Measurements from ENCODE around the gene CRYBA4. TPM values are rescaled to one million over a fixed set of nuclear protein-coding genes. Genes with fewer than 3 reads are reported as not detected.

CRYBA4 gene
- total and polyA plus RNA-seq, 2 experiments from 2014 or later, result 1.5 TPM; not detected in 1

DNA sequence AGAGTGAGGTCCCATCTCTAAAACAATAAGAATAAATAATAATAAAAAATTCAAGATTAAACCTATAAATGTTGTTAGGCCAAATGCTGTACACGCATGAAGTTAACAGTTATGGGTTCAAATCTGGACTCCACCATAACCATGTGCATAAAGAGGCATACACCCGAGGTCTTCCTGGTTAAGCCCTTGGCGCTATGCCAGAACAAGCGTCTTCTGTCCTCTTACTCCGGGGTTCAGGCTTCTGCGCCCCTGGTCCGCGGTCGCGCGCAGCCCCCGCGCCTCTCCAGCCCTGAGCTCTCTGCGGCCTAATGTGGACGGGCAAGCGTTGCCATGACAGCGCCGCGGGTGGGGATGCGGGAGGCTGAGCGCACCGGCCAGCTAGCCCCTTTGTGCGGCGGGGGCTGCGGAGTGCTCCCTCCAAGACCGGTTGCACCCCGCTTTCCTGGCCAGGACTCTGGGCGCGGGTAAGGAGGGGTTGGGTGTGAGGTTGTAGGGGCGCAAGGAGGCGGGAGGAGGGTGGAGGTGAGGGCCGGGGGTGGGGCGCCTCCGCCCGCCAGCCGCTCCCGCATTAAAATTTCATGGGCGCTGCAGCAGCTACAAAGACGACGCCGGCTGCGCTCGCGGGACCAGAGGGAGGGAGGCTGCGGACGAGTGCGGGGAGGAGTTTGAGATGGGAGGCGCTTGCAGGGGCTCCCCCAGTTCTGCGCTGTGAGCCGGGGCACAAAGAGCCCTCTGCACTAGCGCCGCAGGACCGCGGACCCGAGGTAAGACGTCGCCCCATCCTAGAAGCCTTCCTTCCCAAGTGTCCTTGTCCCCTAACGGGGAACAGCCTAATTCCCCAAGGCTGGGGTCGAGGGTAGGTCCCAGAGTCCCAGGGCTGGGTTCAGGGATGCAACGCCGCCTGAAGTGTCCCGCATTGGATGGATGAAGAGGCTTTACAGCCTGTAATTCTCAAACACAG lies 35.4 kb downstream of the CRYBA4 start, which contains the start of gene MIAT:
TSS of gene MIAT (plus strand) at position 698 of the 961 bp plus-strand sequence.
- DNase-seq (ENCODE audit: low spot score) (peak; percentile 90), ATAC-seq (peak; percentile 66)
- Mint-ChIP-seq H3K27me3 (ENCODE audit: insufficient read depth, low read depth, poor library complexity) (peaks cover 5% of the 10 kb centered on the region), H3K36me3 (ENCODE audit: low read depth) (peaks cover 7% of the 10 kb centered on the region), H3K4me1 (peaks cover 29% of the 10 kb centered on the region), H3K4me3 (peak within 1 kb of the TSS; percentile 90), H3K9me3 (no peaks in the 10 kb centered on the region), H3K27ac (peak within 1 kb of the TSS; percentile 40; the same call in 1 of the 2 replicates)
- Histone ChIP-seq H3K4me2 (peak within 1 kb of the TSS; percentile 99), H3K27ac (ENCODE audit: low read depth) (peak within 1 kb of the TSS; percentile 33), H3K9me2 (ENCODE audit: insufficient read depth) (no peaks in the 10 kb centered on the region), H3K4me3 (peak within 1 kb of the TSS; percentile 99), H4K20me1 (replicated peaks; ENCODE audit: insufficient read depth) (0 out of 2 replicates have a peak, but pooled peaks cover 1% of the 10 kb centered on the region), H3F3A (replicated peaks; ENCODE audit: low read depth) (peaks cover 5% of the 10 kb centered on the region; the same call in 1 of the 2 replicates), H3K4me1 (ENCODE audit: insufficient read depth) (peaks cover 22% of the 10 kb centered on the region), H3K36me3 (ENCODE audit: insufficient read depth) (no peaks in the 10 kb centered on the region), H2AFZ (peak within 1 kb of the TSS; percentile 90), H3K79me2 (replicated peaks; ENCODE audit: insufficient read depth) (peaks cover 36% of the 10 kb centered on the region), H3K27me3 (ENCODE audit: insufficient read depth) (peaks cover 12% of the 10 kb centered on the region)
- TF ChIP-seq POLR2AphosphoS5 (IDR thresholded peaks at IDR 0.05; ENCODE audit: low read depth), result peak; percentile 38; the same call in 1 of the 2 replicates
- TF ChIP-seq, protein P1, sequence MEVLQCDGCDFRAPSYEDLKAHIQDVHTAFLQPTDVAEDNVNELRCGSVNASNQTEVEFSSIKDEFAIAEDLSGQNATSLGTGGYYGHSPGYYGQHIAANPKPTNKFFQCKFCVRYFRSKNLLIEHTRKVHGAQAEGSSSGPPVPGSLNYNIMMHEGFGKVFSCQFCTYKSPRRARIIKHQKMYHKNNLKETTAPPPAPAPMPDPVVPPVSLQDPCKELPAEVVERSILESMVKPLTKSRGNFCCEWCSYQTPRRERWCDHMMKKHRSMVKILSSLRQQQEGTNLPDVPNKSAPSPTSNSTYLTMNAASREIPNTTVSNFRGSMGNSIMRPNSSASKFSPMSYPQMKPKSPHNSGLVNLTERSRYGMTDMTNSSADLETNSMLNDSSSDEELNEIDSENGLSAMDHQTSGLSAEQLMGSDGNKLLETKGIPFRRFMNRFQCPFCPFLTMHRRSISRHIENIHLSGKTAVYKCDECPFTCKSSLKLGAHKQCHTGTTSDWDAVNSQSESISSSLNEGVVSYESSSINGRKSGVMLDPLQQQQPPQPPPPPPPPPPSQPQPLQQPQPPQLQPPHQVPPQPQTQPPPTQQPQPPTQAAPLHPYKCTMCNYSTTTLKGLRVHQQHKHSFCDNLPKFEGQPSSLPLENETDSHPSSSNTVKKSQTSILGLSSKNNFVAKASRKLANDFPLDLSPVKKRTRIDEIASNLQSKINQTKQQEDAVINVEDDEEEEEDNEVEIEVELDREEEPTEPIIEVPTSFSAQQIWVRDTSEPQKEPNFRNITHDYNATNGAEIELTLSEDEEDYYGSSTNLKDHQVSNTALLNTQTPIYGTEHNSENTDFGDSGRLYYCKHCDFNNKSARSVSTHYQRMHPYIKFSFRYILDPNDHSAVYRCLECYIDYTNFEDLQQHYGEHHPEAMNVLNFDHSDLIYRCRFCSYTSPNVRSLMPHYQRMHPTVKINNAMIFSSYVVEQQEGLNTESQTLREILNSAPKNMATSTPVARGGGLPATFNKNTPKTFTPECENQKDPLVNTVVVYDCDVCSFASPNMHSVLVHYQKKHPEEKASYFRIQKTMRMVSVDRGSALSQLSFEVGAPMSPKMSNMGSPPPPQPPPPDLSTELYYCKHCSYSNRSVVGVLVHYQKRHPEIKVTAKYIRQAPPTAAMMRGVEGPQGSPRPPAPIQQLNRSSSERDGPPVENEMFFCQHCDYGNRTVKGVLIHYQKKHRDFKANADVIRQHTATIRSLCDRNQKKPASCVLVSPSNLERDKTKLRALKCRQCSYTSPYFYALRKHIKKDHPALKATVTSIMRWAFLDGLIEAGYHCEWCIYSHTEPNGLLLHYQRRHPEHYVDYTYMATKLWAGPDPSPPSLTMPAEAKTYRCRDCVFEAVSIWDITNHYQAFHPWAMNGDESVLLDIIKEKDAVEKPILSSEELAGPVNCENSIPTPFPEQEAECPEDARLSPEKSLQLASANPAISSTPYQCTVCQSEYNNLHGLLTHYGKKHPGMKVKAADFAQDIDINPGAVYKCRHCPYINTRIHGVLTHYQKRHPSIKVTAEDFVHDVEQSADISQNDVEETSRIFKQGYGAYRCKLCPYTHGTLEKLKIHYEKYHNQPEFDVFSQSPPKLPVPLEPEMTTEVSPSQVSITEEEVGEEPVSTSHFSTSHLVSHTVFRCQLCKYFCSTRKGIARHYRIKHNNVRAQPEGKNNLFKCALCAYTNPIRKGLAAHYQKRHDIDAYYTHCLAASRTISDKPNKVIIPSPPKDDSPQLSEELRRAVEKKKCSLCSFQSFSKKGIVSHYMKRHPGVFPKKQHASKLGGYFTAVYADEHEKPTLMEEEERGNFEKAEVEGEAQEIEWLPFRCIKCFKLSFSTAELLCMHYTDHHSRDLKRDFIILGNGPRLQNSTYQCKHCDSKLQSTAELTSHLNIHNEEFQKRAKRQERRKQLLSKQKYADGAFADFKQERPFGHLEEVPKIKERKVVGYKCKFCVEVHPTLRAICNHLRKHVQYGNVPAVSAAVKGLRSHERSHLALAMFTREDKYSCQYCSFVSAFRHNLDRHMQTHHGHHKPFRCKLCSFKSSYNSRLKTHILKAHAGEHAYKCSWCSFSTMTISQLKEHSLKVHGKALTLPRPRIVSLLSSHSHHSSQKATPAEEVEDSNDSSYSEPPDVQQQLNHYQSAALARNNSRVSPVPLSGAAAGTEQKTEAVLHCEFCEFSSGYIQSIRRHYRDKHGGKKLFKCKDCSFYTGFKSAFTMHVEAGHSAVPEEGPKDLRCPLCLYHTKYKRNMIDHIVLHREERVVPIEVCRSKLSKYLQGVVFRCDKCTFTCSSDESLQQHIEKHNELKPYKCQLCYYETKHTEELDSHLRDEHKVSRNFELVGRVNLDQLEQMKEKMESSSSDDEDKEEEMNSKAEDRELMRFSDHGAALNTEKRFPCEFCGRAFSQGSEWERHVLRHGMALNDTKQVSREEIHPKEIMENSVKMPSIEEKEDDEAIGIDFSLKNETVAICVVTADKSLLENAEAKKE (CRISPR knock-in tag; IDR thresholded peaks at IDR 0.05), result no peak

DNA sequence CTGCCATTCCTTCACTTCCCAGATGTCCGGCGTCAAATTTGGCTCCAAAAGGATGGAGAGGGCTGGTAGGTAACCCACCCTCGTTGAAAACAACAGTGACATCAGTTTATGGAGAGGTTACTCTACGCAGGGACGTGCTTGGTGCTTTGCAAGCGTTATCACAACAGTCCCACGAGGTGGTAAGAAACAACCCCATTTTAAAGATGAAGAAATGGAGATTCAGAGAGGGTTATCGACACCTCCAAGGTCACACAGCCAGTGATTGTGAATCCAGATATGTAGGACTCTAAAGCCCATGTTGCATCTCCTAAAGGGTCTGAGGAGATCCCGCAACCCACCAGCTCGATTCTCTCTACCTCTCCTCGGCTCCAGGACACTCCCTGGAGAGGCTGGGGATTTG lies 36.4 kb downstream of the CRYBA4 start:
- H3K4me3 Mint-ChIP-seq, result peak overlapping the region; percentile 90
- peak overlapping the region; percentile 33; the same call in 1 of the 2 replicates for H3K27ac ChIP-seq (ENCODE audit: low read depth)
- H3K27me3 Mint-ChIP-seq (ENCODE audit: insufficient read depth, low read depth, poor library complexity), result peaks cover 6% of the 10 kb centered on the region

More for the DNA sequence above, 36.4 kb downstream of the CRYBA4 start:
- H3K27me3 ChIP-seq (ENCODE audit: insufficient read depth), result peaks cover 12% of the 10 kb centered on the region
- H3K36me3 ChIP-seq (ENCODE audit: insufficient read depth), result 0 out of 2 replicates have a peak, but pooled peaks cover 1% of the 10 kb centered on the region
- peak overlapping the region; percentile 99 for H3K4me3 ChIP-seq
- H3K4me2 ChIP-seq, result peak overlapping the region; percentile 99
- Mint-ChIP-seq H3K27ac (peak overlapping the region; percentile 40; the same call in 1 of the 2 replicates), H3K9me3 (no peaks in the 10 kb centered on the region), H3K4me1 (peaks cover 27% of the 10 kb centered on the region), H3K36me3 (ENCODE audit: low read depth) (peaks cover 17% of the 10 kb centered on the region)
- H4K20me1 ChIP-seq (replicated peaks; ENCODE audit: insufficient read depth), result peaks cover 7% of the 10 kb centered on the region; the same call in 1 of the 2 replicates
- ATAC-seq (peak; percentile 8; the same call in 2 of the 3 replicates), DNase-seq (ENCODE audit: low spot score) (no peak)
- H3K9me2 ChIP-seq (ENCODE audit: insufficient read depth), result no peaks in the 10 kb centered on the region
- H2AFZ ChIP-seq, result no peak overlapping the region
- TF ChIP-seq EZH2phosphoT487 (IDR thresholded peaks at IDR 0.05; ENCODE audit: unreplicated experiment) (no peak), CREB1 (CRISPR knock-in tag; IDR thresholded peaks at IDR 0.05; ENCODE audit: low read depth) (no peak)
- TF ChIP-seq, protein P2, sequence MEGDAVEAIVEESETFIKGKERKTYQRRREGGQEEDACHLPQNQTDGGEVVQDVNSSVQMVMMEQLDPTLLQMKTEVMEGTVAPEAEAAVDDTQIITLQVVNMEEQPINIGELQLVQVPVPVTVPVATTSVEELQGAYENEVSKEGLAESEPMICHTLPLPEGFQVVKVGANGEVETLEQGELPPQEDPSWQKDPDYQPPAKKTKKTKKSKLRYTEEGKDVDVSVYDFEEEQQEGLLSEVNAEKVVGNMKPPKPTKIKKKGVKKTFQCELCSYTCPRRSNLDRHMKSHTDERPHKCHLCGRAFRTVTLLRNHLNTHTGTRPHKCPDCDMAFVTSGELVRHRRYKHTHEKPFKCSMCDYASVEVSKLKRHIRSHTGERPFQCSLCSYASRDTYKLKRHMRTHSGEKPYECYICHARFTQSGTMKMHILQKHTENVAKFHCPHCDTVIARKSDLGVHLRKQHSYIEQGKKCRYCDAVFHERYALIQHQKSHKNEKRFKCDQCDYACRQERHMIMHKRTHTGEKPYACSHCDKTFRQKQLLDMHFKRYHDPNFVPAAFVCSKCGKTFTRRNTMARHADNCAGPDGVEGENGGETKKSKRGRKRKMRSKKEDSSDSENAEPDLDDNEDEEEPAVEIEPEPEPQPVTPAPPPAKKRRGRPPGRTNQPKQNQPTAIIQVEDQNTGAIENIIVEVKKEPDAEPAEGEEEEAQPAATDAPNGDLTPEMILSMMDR (conservative IDR thresholded peaks at IDR 0.05; ENCODE audit: low read depth in 2 of 2), result no peak
- TF ChIP-seq, protein P3, sequence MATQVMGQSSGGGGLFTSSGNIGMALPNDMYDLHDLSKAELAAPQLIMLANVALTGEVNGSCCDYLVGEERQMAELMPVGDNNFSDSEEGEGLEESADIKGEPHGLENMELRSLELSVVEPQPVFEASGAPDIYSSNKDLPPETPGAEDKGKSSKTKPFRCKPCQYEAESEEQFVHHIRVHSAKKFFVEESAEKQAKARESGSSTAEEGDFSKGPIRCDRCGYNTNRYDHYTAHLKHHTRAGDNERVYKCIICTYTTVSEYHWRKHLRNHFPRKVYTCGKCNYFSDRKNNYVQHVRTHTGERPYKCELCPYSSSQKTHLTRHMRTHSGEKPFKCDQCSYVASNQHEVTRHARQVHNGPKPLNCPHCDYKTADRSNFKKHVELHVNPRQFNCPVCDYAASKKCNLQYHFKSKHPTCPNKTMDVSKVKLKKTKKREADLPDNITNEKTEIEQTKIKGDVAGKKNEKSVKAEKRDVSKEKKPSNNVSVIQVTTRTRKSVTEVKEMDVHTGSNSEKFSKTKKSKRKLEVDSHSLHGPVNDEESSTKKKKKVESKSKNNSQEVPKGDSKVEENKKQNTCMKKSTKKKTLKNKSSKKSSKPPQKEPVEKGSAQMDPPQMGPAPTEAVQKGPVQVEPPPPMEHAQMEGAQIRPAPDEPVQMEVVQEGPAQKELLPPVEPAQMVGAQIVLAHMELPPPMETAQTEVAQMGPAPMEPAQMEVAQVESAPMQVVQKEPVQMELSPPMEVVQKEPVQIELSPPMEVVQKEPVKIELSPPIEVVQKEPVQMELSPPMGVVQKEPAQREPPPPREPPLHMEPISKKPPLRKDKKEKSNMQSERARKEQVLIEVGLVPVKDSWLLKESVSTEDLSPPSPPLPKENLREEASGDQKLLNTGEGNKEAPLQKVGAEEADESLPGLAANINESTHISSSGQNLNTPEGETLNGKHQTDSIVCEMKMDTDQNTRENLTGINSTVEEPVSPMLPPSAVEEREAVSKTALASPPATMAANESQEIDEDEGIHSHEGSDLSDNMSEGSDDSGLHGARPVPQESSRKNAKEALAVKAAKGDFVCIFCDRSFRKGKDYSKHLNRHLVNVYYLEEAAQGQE (IDR thresholded peaks at IDR 0.05; ENCODE audit: unreplicated experiment), result no peak
- H3K79me2 ChIP-seq (replicated peaks; ENCODE audit: insufficient read depth), result peaks cover 46% of the 10 kb centered on the region
- H3K4me1 ChIP-seq (ENCODE audit: insufficient read depth), result peaks cover 26% of the 10 kb centered on the region
- peaks cover 5% of the 10 kb centered on the region; the same call in 1 of the 2 replicates for H3F3A ChIP-seq (replicated peaks; ENCODE audit: low read depth)

All from GM23338 (cell line).